ENCODE measurements around the gene CFAP70. TPM values are rescaled to one million over a fixed set of nuclear protein-coding genes. Genes with fewer than 3 reads are reported as not detected.

The CFAP70 gene
- total RNA-seq, 1 experiment from 2014 or later, result 1.2 TPM

- TF ChIP-seq, protein P1, sequence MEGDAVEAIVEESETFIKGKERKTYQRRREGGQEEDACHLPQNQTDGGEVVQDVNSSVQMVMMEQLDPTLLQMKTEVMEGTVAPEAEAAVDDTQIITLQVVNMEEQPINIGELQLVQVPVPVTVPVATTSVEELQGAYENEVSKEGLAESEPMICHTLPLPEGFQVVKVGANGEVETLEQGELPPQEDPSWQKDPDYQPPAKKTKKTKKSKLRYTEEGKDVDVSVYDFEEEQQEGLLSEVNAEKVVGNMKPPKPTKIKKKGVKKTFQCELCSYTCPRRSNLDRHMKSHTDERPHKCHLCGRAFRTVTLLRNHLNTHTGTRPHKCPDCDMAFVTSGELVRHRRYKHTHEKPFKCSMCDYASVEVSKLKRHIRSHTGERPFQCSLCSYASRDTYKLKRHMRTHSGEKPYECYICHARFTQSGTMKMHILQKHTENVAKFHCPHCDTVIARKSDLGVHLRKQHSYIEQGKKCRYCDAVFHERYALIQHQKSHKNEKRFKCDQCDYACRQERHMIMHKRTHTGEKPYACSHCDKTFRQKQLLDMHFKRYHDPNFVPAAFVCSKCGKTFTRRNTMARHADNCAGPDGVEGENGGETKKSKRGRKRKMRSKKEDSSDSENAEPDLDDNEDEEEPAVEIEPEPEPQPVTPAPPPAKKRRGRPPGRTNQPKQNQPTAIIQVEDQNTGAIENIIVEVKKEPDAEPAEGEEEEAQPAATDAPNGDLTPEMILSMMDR (IDR thresholded peaks at IDR 0.05; ENCODE audit: unreplicated experiment), result no peak
- no TSS peak for BruUV-seq (replicated peaks)
- DNase-seq, result no peak
- Mint-ChIP-seq H3K4me1 (ENCODE audit: low read depth, unreplicated experiment) (no peaks in the 10 kb centered on the region), H3K27me3 (ENCODE audit: unreplicated experiment) (no peaks in the 10 kb centered on the region), H3K9me3 (ENCODE audit: low read depth, unreplicated experiment) (no peaks in the 10 kb centered on the region), H3K4me3 (ENCODE audit: low read depth, unreplicated experiment) (no peak overlapping the region), H3K36me3 (ENCODE audit: insufficient read depth, unreplicated experiment) (no peaks in the 10 kb centered on the region), H3K27ac (ENCODE audit: unreplicated experiment) (no peak overlapping the region)
- intact Hi-C loops (cut with micrococcal nuclease; ENCODE audit: unreplicated experiment), result no loop called here
- CTCF ChIA-PET, result interaction anchor here (0.6 kb wide), 1 partner anchor 882 kb away, joined by 3 read pairs; no protein-coding TSS in a partner anchor
These were observed 18.5 kb downstream of the CFAP70 start for GRCh38 chr10:73340121-73340520.

DNA sequence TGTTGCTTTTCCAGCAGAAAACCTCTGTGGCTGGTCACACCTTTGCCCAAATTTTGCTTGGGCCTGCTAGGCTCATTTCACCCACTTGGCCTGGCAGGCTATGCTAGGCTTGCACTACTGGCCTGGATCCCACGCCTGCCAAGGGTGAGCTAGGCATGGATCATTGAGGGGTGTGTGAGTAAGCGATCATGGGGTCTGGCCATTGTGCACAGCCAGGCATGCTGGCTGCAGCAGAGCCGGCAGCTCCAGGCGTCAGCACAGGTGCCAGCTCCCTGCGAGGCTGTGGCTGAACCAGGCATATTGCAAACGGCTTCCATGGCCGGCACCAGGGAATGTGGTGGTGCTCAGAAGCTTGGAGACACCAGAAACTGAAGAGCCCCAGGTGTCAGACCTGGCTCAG lies 19.2 kb downstream of the CFAP70 start:
- CTCF ChIA-PET, result interaction anchor here (0.6 kb wide), 1 partner anchor 882 kb away, joined by 3 read pairs; no protein-coding TSS in a partner anchor
- TF ChIP-seq, protein P1 (IDR thresholded peaks at IDR 0.05; ENCODE audit: unreplicated experiment), result no peak
- no peaks in the 10 kb centered on the region for H3K9me3 Mint-ChIP-seq (ENCODE audit: low read depth, unreplicated experiment)

DNA sequence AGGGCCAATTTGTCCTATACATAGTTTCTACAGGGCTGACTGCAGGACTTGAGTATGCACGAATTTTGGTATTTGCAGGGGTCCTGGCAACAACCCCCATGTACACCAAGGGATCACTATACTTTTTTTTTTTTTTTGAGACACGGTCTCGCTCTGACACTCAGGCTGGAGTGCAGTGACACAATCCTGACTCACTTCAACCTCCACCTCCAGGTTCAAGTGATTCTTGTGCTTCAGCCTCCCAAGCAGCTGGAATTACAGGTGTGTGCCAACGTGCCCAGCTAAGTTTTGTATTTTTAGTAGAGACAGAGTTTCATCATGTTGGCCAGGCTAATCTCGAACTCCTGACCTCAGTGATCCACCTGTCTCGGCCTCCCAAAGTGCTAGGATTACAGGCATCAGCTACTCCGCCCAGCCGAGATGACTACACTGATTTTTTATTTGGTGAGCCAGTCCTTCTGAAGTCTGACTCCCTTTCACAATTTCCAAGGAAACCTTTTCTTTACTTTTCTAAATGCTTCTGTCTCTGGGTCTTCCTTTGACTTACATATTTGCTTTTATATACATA lies 19.8 kb downstream of the CFAP70 start:
- TF ChIP-seq, protein P1 (IDR thresholded peaks at IDR 0.05; ENCODE audit: unreplicated experiment), result no peak
- no peak for DNase-seq
- no peaks in the 10 kb centered on the region for H3K36me3 Mint-ChIP-seq (ENCODE audit: insufficient read depth, unreplicated experiment)
- no peak overlapping the region for H3K27ac Mint-ChIP-seq (ENCODE audit: unreplicated experiment)
- CTCF ChIA-PET, result no interaction called here
- no peaks in the 10 kb centered on the region for H3K9me3 Mint-ChIP-seq (ENCODE audit: low read depth, unreplicated experiment)
- BruUV-seq (replicated peaks), result no TSS peak
- no peaks in the 10 kb centered on the region for H3K4me1 Mint-ChIP-seq (ENCODE audit: low read depth, unreplicated experiment)
- H3K27me3 Mint-ChIP-seq (ENCODE audit: unreplicated experiment), result no peaks in the 10 kb centered on the region
- intact Hi-C loops (cut with micrococcal nuclease; ENCODE audit: unreplicated experiment), result no loop called here
- H3K4me3 Mint-ChIP-seq (ENCODE audit: low read depth, unreplicated experiment), result no peak overlapping the region

More for the DNA sequence above, 19.2 kb downstream of the CFAP70 start:
- Mint-ChIP-seq H3K27me3 (ENCODE audit: unreplicated experiment) (no peaks in the 10 kb centered on the region), H3K4me3 (ENCODE audit: low read depth, unreplicated experiment) (no peak overlapping the region), H3K27ac (ENCODE audit: unreplicated experiment) (no peak overlapping the region), H3K36me3 (ENCODE audit: insufficient read depth, unreplicated experiment) (no peaks in the 10 kb centered on the region), H3K4me1 (ENCODE audit: low read depth, unreplicated experiment) (no peaks in the 10 kb centered on the region)
- no TSS peak for BruUV-seq (replicated peaks)
- no peak for DNase-seq
- intact Hi-C loops (cut with micrococcal nuclease; ENCODE audit: unreplicated experiment), result no loop called here

GRCh38 chr10:73333202-73333601 lies 25.5 kb downstream of the CFAP70 start:
- Mint-ChIP-seq H3K27ac (ENCODE audit: unreplicated experiment) (no peak overlapping the region), H3K36me3 (ENCODE audit: insufficient read depth, unreplicated experiment) (no peaks in the 10 kb centered on the region), H3K9me3 (ENCODE audit: low read depth, unreplicated experiment) (no peaks in the 10 kb centered on the region), H3K4me1 (ENCODE audit: low read depth, unreplicated experiment) (no peaks in the 10 kb centered on the region), H3K27me3 (ENCODE audit: unreplicated experiment) (no peaks in the 10 kb centered on the region), H3K4me3 (ENCODE audit: low read depth, unreplicated experiment) (no peak overlapping the region)
- TF ChIP-seq, protein P1 (IDR thresholded peaks at IDR 0.05; ENCODE audit: unreplicated experiment), result no peak
- CTCF ChIA-PET, result no interaction called here
- no peak for DNase-seq
- intact Hi-C loops (cut with micrococcal nuclease; ENCODE audit: unreplicated experiment), result no loop called here
- no TSS peak for BruUV-seq (replicated peaks)

Data from Calu3 (cell line).